Endodermal cell (in vitro differentiated cells): ENCODE measurements around the gene FGF14. TPM values are rescaled to one million over a fixed set of nuclear protein-coding genes. Genes with fewer than 3 reads are reported as not detected.

ENCODE experiments used
- DNase-seq: peaks from one replicate; pipeline ENCODE4 v3.0.0-alpha.2; 2017
- H3K27ac ChIP-seq: 2 replicates; pipeline ENCODE4 v1.5.1; 2013; ENCODE audit warnings: mild to moderate bottlenecking, low read depth, low read length, moderate library complexity
- H3K27me3 ChIP-seq: 2 replicates; pipeline ENCODE4 v1.6.1; 2013; ENCODE audit warnings: mild to moderate bottlenecking, low read length, moderate library complexity; ENCODE audit not compliant: insufficient read depth, control insufficient read depth, poor library complexity, severe bottlenecking
- H3K36me3 ChIP-seq: 2 replicates; pipeline ENCODE4 v1.7.0; 2013; ENCODE audit warnings: mild to moderate bottlenecking, low read length, moderate library complexity; ENCODE audit not compliant: control insufficient read depth, insufficient read depth
- H3K4me1 ChIP-seq: one replicate; pipeline ENCODE4 v1.7.0; 2013; ENCODE audit warnings: low read length; ENCODE audit not compliant: control insufficient read depth, insufficient read depth
- H3K4me3 ChIP-seq: 2 replicates; pipeline ENCODE4 v1.5.1; 2013; ENCODE audit warnings: mild to moderate bottlenecking, low read length, moderate library complexity
- H3K9ac ChIP-seq: 2 replicates; pipeline ENCODE4 v1.6.1; 2013; ENCODE audit warnings: mild to moderate bottlenecking, low read length, moderate library complexity; ENCODE audit not compliant: poor library complexity, severe bottlenecking; ENCODE audit errors: extremely low read depth
- H3K9me3 ChIP-seq: 2 replicates; pipeline ENCODE4 v1.6.1; 2013; ENCODE audit warnings: mild to moderate bottlenecking, low read length, moderate library complexity; ENCODE audit not compliant: control insufficient read depth
- H3K27ac Mint-ChIP-seq: 2 replicates; pipeline ENCODE4 v1.8.0; 2020; ENCODE audit warnings: mixed read lengths
- H3K27me3 Mint-ChIP-seq: 2 replicates; pipeline ENCODE4 v1.8.0; 2021; ENCODE audit warnings: mild to moderate bottlenecking, mixed read lengths; ENCODE audit not compliant: insufficient read depth
- H3K36me3 Mint-ChIP-seq: 2 replicates; pipeline ENCODE4 v1.8.0; 2020; ENCODE audit warnings: low read depth, mixed read lengths
- H3K4me1 Mint-ChIP-seq: 2 replicates; pipeline ENCODE4 v1.8.0; 2020; ENCODE audit warnings: mixed read lengths
- H3K4me3 Mint-ChIP-seq: 2 replicates; pipeline ENCODE4 v1.8.0; 2020; ENCODE audit warnings: mild to moderate bottlenecking, moderate library complexity, mixed read lengths
- H3K9me3 Mint-ChIP-seq: 2 replicates; pipeline ENCODE4 v1.8.0; 2020; ENCODE audit warnings: mild to moderate bottlenecking, mixed read lengths
- WGBS, 2 experiments: methylation state at CpG; one replicate each; pipeline versions ENCODE4 v1.1.5 to v1.1.7; 2013; ENCODE audit warnings: missing lambda C conversion rate in 2 of 2, mixed read lengths in 1 of 2; ENCODE audit not compliant: insufficient coverage in 1 of 2, insufficient read length in 1 of 2; 5-methylcytosine and 5-hydroxymethylcytosine counted together
- total RNA-seq, 2 donors: library from RNA; stranded (reverse); fragmentation: NEBNext Ultra II Directional in 1 of 2; extraction: Animal tissue kit (Norgen Biotek cat#: 25700) in 1 of 2; gene quantifications; 2 replicates in 1 of 2; 3 replicates in 1 of 2; pipeline ENCODE4 v1.2.1, GENCODE V29; 2021
- TF ChIP-seq, protein P1 (sequence below): fragments of 200-600 bp; sonication (generic); conservative IDR thresholded peaks from 2 replicates; pipeline ENCODE4 v1.5.0; 2021; ENCODE audit warnings: antibody characterized with exemption, mild to moderate bottlenecking

FGF14 gene
- total RNA-seq, 2 donors from 2014 or later, result 0.15 to 0.26 TPM

DNA sequence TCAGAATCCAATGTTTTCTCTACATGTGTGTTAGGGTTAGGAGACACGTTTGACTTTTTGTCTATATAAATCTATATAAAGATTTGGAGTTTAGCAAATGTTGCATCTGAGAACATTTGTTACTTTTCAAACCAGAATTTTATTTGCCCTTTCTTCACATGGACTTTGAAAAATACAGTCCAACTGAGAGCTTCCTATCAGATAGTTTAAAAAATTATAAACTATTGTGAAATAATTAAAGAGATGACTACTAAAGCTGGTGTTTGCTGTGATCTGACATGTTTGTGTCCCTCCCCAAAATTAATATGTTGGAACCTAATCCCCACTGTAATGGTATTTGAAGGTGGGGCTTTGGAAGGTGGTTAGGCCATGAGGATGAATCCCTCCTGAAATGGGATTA lies 652.3 kb downstream of the FGF14 start:
- no peaks in the 10 kb centered on the region for H3K9me3 Mint-ChIP-seq
- peaks cover 3% of the 10 kb centered on the region for H3K4me1 ChIP-seq
- TF ChIP-seq, protein P1, sequence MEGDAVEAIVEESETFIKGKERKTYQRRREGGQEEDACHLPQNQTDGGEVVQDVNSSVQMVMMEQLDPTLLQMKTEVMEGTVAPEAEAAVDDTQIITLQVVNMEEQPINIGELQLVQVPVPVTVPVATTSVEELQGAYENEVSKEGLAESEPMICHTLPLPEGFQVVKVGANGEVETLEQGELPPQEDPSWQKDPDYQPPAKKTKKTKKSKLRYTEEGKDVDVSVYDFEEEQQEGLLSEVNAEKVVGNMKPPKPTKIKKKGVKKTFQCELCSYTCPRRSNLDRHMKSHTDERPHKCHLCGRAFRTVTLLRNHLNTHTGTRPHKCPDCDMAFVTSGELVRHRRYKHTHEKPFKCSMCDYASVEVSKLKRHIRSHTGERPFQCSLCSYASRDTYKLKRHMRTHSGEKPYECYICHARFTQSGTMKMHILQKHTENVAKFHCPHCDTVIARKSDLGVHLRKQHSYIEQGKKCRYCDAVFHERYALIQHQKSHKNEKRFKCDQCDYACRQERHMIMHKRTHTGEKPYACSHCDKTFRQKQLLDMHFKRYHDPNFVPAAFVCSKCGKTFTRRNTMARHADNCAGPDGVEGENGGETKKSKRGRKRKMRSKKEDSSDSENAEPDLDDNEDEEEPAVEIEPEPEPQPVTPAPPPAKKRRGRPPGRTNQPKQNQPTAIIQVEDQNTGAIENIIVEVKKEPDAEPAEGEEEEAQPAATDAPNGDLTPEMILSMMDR, result no peak
- no peaks in the 10 kb centered on the region for H3K27me3 ChIP-seq
- no peak overlapping the region for H3K27ac Mint-ChIP-seq
- DNase-seq, result no peak
- no peaks in the 10 kb centered on the region for H3K36me3 Mint-ChIP-seq
- H3K4me1 Mint-ChIP-seq, result peaks cover 5% of the 10 kb centered on the region
- no CpG with 5 or more reads among the region's 1 CpG for WGBS, 2 experiments
- no peak overlapping the region for H3K27ac ChIP-seq
- no peaks in the 10 kb centered on the region for H3K9me3 ChIP-seq
- H3K4me3 ChIP-seq, result no peak overlapping the region
- no peak overlapping the region for H3K4me3 Mint-ChIP-seq
- H3K36me3 ChIP-seq, result no peaks in the 10 kb centered on the region
- H3K27me3 Mint-ChIP-seq, result peaks cover 6% of the 10 kb centered on the region
- no peak overlapping the region for H3K9ac ChIP-seq

DNA sequence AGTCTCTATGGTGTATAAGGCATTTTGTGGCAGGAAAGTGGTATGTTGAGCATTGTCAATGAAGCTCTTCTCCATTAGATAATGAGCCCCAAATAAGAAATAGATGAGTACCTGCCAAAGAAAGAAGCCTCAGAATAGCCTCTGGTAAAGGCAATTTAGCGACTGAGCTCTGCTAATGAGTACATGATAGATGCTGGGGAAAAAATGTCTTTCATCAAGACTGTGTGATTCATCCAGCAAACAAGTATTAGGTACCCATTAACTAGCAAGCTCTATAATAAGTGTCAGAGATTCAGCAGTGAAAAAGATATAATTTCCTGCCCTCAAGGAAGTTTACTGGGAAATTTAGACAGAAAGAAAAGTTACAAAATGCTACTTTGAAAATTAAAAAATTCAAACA lies 654.8 kb downstream of the FGF14 start:
- Histone ChIP-seq H3K9ac (no peak overlapping the region), H3K4me3 (no peak overlapping the region), H3K9me3 (no peaks in the 10 kb centered on the region), H3K4me1 (no peaks in the 10 kb centered on the region), H3K36me3 (no peaks in the 10 kb centered on the region), H3K27me3 (no peaks in the 10 kb centered on the region), H3K27ac (no peak overlapping the region)
- Mint-ChIP-seq H3K4me3 (no peak overlapping the region), H3K27ac (no peak overlapping the region), H3K36me3 (no peaks in the 10 kb centered on the region), H3K4me1 (peaks cover 7% of the 10 kb centered on the region), H3K9me3 (no peaks in the 10 kb centered on the region), H3K27me3 (no peaks in the 10 kb centered on the region)
- TF ChIP-seq, protein P1, result no peak
- DNase-seq, result no peak
- WGBS, 2 experiments, result 70% methylated on average over 1 of the region's 1 CpG; no CpG with 5 or more reads in 1 of the 2 experiments

DNA sequence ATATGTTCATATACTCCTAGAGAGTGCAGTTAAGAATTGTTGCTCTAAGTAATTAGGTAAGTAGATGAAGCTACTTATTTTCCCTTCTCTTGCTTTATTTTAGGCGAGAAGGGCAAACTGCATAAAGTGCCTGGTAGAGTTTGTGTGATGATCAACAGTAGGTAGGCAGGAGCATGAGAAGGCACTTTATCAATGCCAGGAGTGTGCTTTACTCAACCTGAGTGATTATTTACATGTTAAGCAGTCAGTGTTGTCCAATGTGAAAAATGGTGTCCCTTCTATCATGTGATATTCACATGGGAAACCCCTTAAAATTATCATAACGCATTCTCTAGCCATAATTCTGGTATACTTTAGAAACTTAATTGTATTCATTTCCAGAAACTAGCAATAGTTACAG lies 655.3 kb downstream of the FGF14 start:
- H3K4me3 ChIP-seq, result no peak overlapping the region
- no peaks in the 10 kb centered on the region for H3K9me3 Mint-ChIP-seq
- H3K27me3 Mint-ChIP-seq, result no peaks in the 10 kb centered on the region
- H3K4me3 Mint-ChIP-seq, result no peak overlapping the region
- H3K9me3 ChIP-seq, result no peaks in the 10 kb centered on the region
- TF ChIP-seq, protein P1, result no peak
- no peaks in the 10 kb centered on the region for H3K36me3 Mint-ChIP-seq
- no peak overlapping the region for H3K27ac Mint-ChIP-seq
- H3K4me1 Mint-ChIP-seq, result peaks cover 11% of the 10 kb centered on the region
- no peaks in the 10 kb centered on the region for H3K27me3 ChIP-seq
- DNase-seq, result no peak
- H3K36me3 ChIP-seq, result no peaks in the 10 kb centered on the region
- no peaks in the 10 kb centered on the region for H3K4me1 ChIP-seq
- WGBS, 2 experiments, result 94 to 100% methylated on average over 1 to 2 of the region's 2 CpGs
- H3K27ac ChIP-seq, result no peak overlapping the region
- no peak overlapping the region for H3K9ac ChIP-seq
